GM21786 (cell line): ENCODE data around the gene NDUFB5.

Source experiments
- ATAC-seq: cut with Tn5 transposase; IDR thresholded peaks from one replicate; pipeline ENCODE4 v1.9.1; 2021; ENCODE audit not compliant: unreplicated experiment

Gene NDUFB5

DNA sequence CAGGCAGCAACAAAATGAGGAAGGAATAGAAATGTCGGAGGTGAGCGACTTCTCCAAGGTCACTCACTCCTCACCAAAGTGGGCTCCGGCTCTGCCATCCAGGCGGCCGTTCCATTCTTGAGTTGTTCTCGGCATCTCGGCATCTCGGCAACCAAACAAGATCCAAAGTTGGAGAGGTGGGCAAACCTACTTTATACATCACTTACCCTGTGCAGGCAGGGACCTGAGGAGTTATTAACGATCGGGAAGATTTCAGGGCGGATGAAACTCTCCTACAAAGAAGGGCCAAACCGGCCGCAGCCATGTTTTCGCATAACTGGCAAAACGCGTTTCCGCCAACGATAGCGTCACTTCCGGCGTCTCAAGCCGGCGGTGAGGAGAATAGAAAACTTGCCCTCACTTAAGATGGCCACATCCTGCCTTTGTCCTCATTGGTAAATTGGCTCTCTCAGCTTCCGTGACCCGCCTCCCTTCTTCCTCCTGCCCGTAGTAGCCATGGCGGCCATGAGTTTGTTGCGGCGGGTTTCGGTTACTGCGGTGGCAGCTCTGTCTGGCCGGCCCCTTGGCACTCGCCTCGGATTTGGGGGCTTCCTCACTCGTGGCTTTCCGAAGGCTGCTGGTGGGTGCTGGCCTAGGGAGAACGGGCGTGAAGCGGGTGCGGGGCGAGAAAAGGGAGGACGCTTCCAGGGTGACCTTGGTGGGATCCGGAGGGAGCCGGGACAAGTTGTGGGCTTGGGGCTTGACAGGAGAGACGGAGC, at the start of gene NDUFB5, which contains the start of gene MRPL47:
Gene NDUFB5, plus strand, starts transcription at position 474 of the 758 bp plus-strand sequence. Its CDS starts 22 bp downstream, at position 496.
Gene MRPL47, minus strand, starts transcription at position 318 of the 758 bp plus-strand sequence. Its CDS starts 14 bp downstream, at position 304.
- peak; percentile 97 for ATAC-seq

DNA sequence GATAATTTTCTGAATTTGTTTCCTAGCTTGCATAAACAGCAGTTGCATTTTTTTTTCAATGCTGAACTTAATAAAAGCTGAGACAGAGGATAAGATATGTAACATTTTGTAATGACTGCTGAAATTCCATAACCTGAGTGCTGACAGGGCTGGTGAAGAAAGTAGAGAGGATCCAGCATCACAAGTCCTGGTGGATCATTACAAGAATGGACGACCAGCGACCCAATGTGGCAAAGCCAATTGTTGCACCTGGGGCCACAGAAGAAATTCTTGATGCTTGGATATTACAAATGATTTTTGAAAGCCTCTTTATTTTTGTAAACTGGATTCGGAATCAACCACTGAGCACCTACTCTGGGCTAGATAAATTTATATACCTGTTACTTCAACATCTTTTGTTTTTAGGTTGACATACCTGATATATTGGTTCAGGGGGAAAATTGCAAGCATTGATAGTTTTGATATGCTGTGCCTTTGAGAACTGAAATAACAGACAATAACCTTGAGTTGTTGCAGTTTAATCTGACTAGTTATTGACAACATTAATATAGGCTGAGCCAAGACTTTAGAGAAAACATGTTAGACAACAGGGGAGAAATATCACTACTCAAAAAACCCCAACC, 45.7 kb upstream of the NDUFB5 start:
- no peak for ATAC-seq

GRCh38 chr3:179560791-179561190, 43.8 kb upstream of the NDUFB5 start:
- ATAC-seq = no peak

DNA sequence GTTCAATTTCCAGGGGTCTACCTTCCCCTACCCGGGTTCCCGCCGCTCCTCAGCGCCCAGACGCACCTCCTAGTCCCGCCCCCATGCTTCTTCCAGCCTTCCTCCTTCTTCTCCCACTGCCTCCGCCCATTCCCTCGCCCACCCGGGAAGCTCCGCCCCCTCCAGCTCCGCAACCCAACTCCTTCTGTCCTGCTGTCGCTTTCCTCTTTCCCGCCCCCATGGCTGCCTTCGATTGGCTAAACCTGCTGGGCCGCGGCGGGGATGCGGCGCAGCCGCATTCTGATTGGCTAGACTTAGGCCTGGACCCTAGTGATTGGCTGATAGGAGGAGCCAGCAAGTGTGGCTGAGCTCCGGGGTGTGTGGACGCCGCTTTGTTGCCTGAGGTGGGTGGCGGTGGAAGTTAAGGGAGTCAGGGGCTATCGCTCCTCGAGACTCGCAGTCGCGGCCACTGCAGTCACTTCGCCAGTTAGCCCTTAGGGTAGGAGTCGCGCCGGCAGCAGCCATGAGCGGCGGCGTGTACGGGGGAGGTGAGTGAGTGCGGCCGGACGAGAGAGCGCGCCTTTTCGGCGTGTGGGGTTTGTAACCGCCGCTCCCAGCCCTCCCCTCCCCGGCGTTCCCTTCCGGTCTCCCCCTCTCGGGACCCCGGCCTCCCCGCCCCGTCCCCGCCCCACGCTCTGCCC, 41.9 kb upstream of the NDUFB5 start, which contains the start of gene ACTL6A:
Gene ACTL6A, plus strand, starts transcription at position 336 of the 680 bp plus-strand sequence. Its CDS starts 167 bp downstream, at position 503.
- ATAC-seq = peak; percentile 94

DNA sequence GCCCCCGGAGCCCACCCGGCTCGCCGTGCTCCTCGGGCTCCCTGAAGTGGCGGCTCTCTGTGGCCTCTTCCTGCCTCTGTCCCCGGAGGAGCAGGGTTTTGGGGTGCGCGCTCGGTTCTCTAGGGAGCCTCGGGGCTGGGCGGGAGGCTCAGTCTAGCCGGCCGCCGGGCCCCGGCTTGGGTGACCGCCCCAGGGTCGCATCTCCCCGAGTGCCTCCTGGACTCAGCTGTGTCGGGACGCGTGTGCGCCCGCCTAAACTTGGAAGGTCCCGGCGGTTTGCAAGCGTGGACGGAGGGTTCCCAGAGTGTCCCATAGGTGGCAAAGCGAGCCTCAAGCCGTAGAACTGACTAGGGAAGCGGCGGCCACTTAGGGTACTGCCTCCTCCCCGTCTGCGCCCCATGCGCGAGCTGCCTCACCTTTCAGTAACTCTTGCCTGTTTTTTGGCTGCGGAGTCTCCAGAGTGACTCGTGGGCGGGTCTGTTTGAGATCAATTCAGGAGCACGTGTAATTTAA, 41.3 kb upstream of the NDUFB5 start:
- ATAC-seq = peak; percentile 42

GRCh38 chr3:179565496-179565895, 39.1 kb upstream of the NDUFB5 start:
- no peak for ATAC-seq

GRCh38 chr3:179580992-179581391, 23.6 kb upstream of the NDUFB5 start:
- ATAC-seq = no peak

DNA sequence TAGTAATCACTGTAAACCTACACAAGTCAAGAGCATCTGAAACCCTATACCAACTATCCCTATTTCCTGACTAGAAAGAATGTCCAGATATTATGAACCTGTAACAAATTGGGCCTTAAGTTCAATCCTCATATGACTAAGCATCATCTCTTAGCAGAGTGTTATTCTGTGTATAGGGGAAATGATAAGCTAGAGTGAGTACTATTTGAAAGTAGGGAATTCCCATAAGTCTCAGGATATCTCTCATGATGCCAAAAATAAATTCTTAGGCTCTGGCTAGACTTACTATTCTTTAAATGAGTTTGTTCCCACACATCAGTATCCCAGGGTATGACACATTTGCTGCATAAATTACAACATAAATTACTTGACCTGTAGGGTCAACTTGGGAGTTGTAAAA, 15.5 kb upstream of the NDUFB5 start:
- ATAC-seq = no peak

DNA sequence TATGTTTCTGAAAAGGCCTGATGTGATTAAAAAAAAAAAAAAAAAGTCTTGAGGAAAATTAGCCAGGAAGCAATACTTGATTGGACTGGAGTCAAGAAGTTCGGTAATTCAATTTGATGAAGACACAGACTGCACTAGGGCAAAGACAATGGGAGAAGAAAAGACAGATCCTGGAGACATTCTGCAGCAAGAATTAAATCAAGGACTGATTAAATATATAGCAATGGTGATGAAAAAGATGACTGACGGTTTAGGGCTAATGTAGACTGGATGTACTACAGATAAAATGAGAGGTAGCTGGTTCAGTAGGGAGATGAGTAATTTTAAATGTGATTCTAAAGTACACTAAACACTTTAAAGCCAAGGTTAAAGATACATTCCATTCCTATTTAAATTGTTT, 13.9 kb upstream of the NDUFB5 start:
- no peak for ATAC-seq

- no peak for ATAC-seq
Measured at GRCh38 chr3:179591313-179591712, 13.3 kb upstream of the NDUFB5 start.

- ATAC-seq = no peak
Measured at GRCh38 chr3:179599531-179599930, 5.1 kb upstream of the NDUFB5 start.

DNA sequence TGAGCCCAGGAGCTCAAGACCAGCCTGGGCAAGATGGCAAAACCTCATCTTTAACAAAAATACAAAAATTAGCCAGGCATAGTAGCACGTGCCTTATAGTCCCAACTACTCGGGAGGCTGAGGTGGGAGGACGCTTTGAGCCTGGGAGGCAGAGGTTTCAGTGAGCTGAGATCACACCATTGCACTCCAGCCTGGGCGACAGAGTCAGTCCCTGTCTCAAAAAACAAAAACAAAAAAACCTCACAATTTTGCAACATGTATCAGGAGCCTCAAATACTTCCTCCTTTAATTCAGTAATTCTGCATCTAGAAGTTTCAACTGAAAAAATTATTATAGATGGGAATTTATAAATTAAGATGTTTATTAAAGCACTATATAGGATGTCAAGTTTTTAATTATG, 1.3 kb upstream of the NDUFB5 start:
- ATAC-seq = no peak

- no peak for ATAC-seq
Measured at GRCh38 chr3:179603831-179604230, 763 bp upstream of the NDUFB5 start.

GRCh38 chr3:179606534-179607085, 2.0 kb downstream of the NDUFB5 start:
- no peak for ATAC-seq

- ATAC-seq = peak; percentile 57
Measured at GRCh38 chr3:179608931-179609720, 4.5 kb downstream of the NDUFB5 start.

DNA sequence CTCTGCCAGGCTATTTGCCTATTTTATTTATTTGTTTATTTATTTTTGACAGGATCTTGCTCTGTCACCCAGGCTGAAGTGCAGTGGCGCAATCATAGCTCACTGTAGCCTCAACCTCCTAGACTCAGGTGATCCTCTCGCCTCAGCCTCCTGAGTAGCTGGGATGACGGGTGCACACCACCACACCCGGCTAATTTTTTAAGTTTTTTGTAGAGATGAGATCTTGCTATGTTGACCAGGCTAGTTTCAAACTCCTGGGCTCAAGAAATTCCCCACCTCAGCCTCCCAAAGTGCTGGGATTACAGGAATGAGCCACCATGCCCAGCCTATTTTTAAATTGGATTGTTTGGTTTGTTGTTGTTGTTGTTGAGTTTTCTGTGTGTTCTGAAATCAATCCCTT, 5.5 kb downstream of the NDUFB5 start:
- ATAC-seq = no peak

GRCh38 chr3:179613807-179614206, 9.2 kb downstream of the NDUFB5 start:
- ATAC-seq = no peak

GRCh38 chr3:179615458-179616173, 11.0 kb downstream of the NDUFB5 start:
- ATAC-seq = no peak

- no peak for ATAC-seq
Measured at GRCh38 chr3:179622023-179622422, 17.4 kb downstream of the NDUFB5 start.

- no peak for ATAC-seq
Measured at GRCh38 chr3:179624451-179624850, 19.9 kb downstream of the NDUFB5 start.
